HepG2 (cell line): ENCODE data around the gene HSPA1L. TPM values are rescaled to one million over a fixed set of nuclear protein-coding genes. Genes with fewer than 3 reads are reported as not detected.

Experiments
- ATAC-seq: fragments of 200-7000 bp; cut with Tn5 transposase; 3 replicates; pipeline ENCODE4 v1.9.1; 2020; ENCODE audit warnings: mild to moderate bottlenecking, moderate library complexity
- BruUV-seq: library from RNA; stranded (reverse); fragments of 400-500 nt; replicated peaks from 2 replicates; lab custom pipeline; 2021; lab: Mats Ljungman, UMichigan
- CTCF ChIA-PET: fragments of 300-600 bp; formaldehyde crosslinking; extraction: SDS; loops from one replicate; lab custom pipeline; 2021; ENCODE audit warnings: low total read pairs, inconsistent platforms, low intra/inter-chr PET ratio; lab: Yijun Ruan, JAX
- POLR2A ChIA-PET: fragments of 350-600 bp; sonication (Branson Sonifier 250); formaldehyde crosslinking; loops from one replicate; lab custom pipeline; 2020; ENCODE audit warnings: antibody characterized with exemption, inconsistent platforms; lab: Yijun Ruan, JAX
- DNase-seq: peaks from one replicate; pipeline ENCODE4 v3.0.0-alpha.2; 2015; ENCODE audit warnings: low spot score
- FAIRE-seq: peaks from 3 replicates; lab custom pipeline; 2011; peaks lifted over from hg19 to GRCh38; lab: Jason Lieb, UNC
- H2AFZ ChIP-seq: one replicate; pipeline ENCODE4 v1.6.1; 2011; ENCODE audit warnings: low read length, inconsistent platforms
- H3K27ac ChIP-seq: fragments of 300-600 bp; 3 replicates; pipeline ENCODE4 v1.8.0; 2011; ENCODE audit warnings: mixed run types, mild to moderate bottlenecking, mixed read lengths, low read length, inconsistent platforms; ENCODE audit not compliant: insufficient read depth; ENCODE audit errors: extremely low read length
- H3K27me3 ChIP-seq, 2 experiments: fragments of 200-600 bp in 1 of 2; 2 replicates in 1 of 2; 3 replicates in 1 of 2; pipeline versions ENCODE4 v1.6.0 to v1.8.0; 2011; ENCODE audit warnings: low read length in 2 of 2, mild to moderate bottlenecking in 2 of 2, moderate library complexity in 2 of 2, inconsistent platforms in 1 of 2; ENCODE audit not compliant: insufficient read depth in 2 of 2, control insufficient read depth in 1 of 2
- H3K36me3 ChIP-seq, 2 experiments: fragments of 200-600 bp in 1 of 2; replicated peaks in 1 of 2; 2 replicates in 1 of 2; 3 replicates in 1 of 2; pipeline versions ENCODE4 v1.5.1 to v1.8.0; 2011; ENCODE audit warnings: low read length in 2 of 2, inconsistent platforms in 1 of 2; ENCODE audit not compliant: insufficient read depth in 2 of 2, control insufficient read depth in 1 of 2
- H3K4me1 ChIP-seq: 2 replicates; pipeline ENCODE4 v1.5.1; 2012; ENCODE audit warnings: low read length, inconsistent platforms; ENCODE audit not compliant: insufficient read depth
- H3K4me2 ChIP-seq: 2 replicates; pipeline ENCODE4 v1.6.0; 2011; ENCODE audit warnings: low read depth, low read length, inconsistent platforms
- H3K4me3 ChIP-seq, 3 experiments: fragments of 200-600 bp in 1 of 3; sonication (generic), shearing (Covaris generic) in 1 of 3; replicated peaks in 1 of 3; 2 replicates each; pipeline ENCODE4 v1.5.1; 2011 to 2016; ENCODE audit warnings: low read length in 3 of 3, inconsistent platforms in 2 of 3, low read depth in 2 of 3, mild to moderate bottlenecking in 2 of 3, control low read depth in 1 of 3, mixed read lengths in 1 of 3; ENCODE audit not compliant: insufficient read depth in 1 of 3
- H3K79me2 ChIP-seq: one replicate; pipeline ENCODE4 v1.6.1; 2011; ENCODE audit warnings: low read length, inconsistent platforms; ENCODE audit not compliant: insufficient read depth
- H3K9ac ChIP-seq: 2 replicates; pipeline ENCODE4 v1.6.0; 2011; ENCODE audit warnings: mild to moderate bottlenecking, low read depth, low read length, inconsistent platforms; ENCODE audit not compliant: insufficient read depth
- H3K9me3 ChIP-seq: 2 replicates; pipeline ENCODE4 v1.5.1; 2012; ENCODE audit warnings: mild to moderate bottlenecking, low read length
- H4K20me1 ChIP-seq: 2 replicates; pipeline ENCODE4 v1.6.0; 2011; ENCODE audit warnings: inconsistent platforms, mild to moderate bottlenecking, low read length, moderate library complexity; ENCODE audit not compliant: insufficient read depth
- ARID4A ChIP-seq: sonication (generic); formaldehyde crosslinking; IDR thresholded peaks from 2 replicates; pipeline ENCODE4 v1.5.0; 2020; ENCODE audit warnings: mild to moderate bottlenecking, missing genetic modification reagents, borderline replicate concordance
- CHD2 ChIP-seq: IDR thresholded peaks from 2 replicates; pipeline ENCODE4 v1.6.1; 2011; ENCODE audit warnings: low read depth, low read length, improper control_type of control experiment
- NR2F1 ChIP-seq, 2 experiments: fragments of 450-650 bp in 1 of 2; formaldehyde crosslinking in 1 of 2; IDR thresholded peaks; 2 replicates each; pipeline versions ENCODE4 v1.5.0 to v1.6.1; 2016 to 2020; ENCODE audit warnings: mild to moderate bottlenecking in 1 of 2, missing compliant biosample characterization in 1 of 2, missing genetic modification reagents in 1 of 2, moderate library complexity in 1 of 2
- PHB2 ChIP-seq: fragments of 450-650 bp; IDR thresholded peaks from 2 replicates; pipeline ENCODE4 v1.6.1; 2018; ENCODE audit not compliant: partially characterized antibody
- REXO4 ChIP-seq: sonication (generic); formaldehyde crosslinking; IDR thresholded peaks from 2 replicates; pipeline ENCODE4 v1.8.0; 2022; ENCODE audit warnings: missing genetic modification reagents, mild to moderate bottlenecking, borderline replicate concordance
- SATB2 ChIP-seq: sonication (generic); formaldehyde crosslinking; IDR thresholded peaks from 2 replicates; pipeline ENCODE4 v1.5.0; 2020; ENCODE audit warnings: missing genetic modification reagents
- SOX6 ChIP-seq, 2 experiments: fragments of 450-650 bp in 1 of 2; sonication (generic) in 1 of 2; formaldehyde crosslinking in 1 of 2; IDR thresholded peaks; 2 replicates each; pipeline versions ENCODE4 v1.4.0 to v1.6.1; 2017 to 2020; ENCODE audit warnings: antibody characterized with exemption in 1 of 2, mild to moderate bottlenecking in 1 of 2, missing genetic modification reagents in 1 of 2
- ZNF251 ChIP-seq: sonication (generic); formaldehyde crosslinking; IDR thresholded peaks from 2 replicates; pipeline ENCODE4 v1.9.0; 2021; ENCODE audit warnings: mild to moderate bottlenecking, missing genetic modification reagents
- ZNF253 ChIP-seq: sonication (generic); formaldehyde crosslinking; IDR thresholded peaks from 2 replicates; pipeline ENCODE4 v1.8.0; 2022; ENCODE audit warnings: mild to moderate bottlenecking, missing genetic modification reagents, borderline replicate concordance
- ZSCAN25 ChIP-seq: sonication (generic); formaldehyde crosslinking; IDR thresholded peaks from 2 replicates; pipeline ENCODE4 v1.8.0; 2022; ENCODE audit warnings: mild to moderate bottlenecking, missing genetic modification reagents
- ZSCAN5A ChIP-seq: sonication (generic); formaldehyde crosslinking; IDR thresholded peaks from 2 replicates; pipeline ENCODE4 v1.8.0; 2022; ENCODE audit warnings: mild to moderate bottlenecking, missing genetic modification reagents, borderline replicate concordance
- ZZZ3 ChIP-seq: sonication (generic); formaldehyde crosslinking; IDR thresholded peaks from 2 replicates; pipeline ENCODE4 v1.4.0; 2020; ENCODE audit warnings: missing genetic modification reagents, mild to moderate bottlenecking, borderline replicate concordance
- WGBS: methylation state at CpG from one replicate; pipeline ENCODE4 v1.1.6; 2017; ENCODE audit warnings: low lambda C conversion rate; 5-methylcytosine and 5-hydroxymethylcytosine counted together
- in situ Hi-C: cut with HindIII; loops from 2 replicates; pipeline ENCODE4 v1.10.0; 2017; ENCODE audit warnings: low pct_unique_long_range_greater_than_20kb; ENCODE audit not compliant: extremely low pct_ligation_motif_present
- intact Hi-C: fragments of 100-400 bp; cut with micrococcal nuclease; formaldehyde crosslinking; loops from one replicate; pipeline ENCODE4 v1.10.0; 2022; ENCODE audit not compliant: unreplicated experiment
- polyA plus RNA-seq, 8 experiments: library from polyadenylated mRNA; depleted of rRNA in 3 of 8; stranded (reverse) in 7 of 8; unstranded in 1 of 8; fragments of >200 nt; fragmentation: Illumina TruSeq in 4 of 8; extraction: Trizol in 4 of 8; gene quantifications; 2 replicates each; pipeline versions ENCODE4 v1.2.1 to v1.2.3, GENCODE V29; 2011 to 2016; ENCODE audit warnings: low read depth in 4 of 8, missing spikeins in 1 of 8, mixed read lengths in 1 of 8; ENCODE audit not compliant: insufficient read depth in 1 of 8
- total RNA-seq, 5 experiments: library from RNA; depleted of rRNA; stranded (reverse); fragments of >200 nt; fragmentation: Illumina TruSeq; extraction: Trizol; gene quantifications; 2 replicates each; pipeline ENCODE4 v1.2.3, GENCODE V29; 2016; ENCODE audit warnings: low read depth in 1 of 5
- TF ChIP-seq, protein P1 (sequence below): sonication (generic); formaldehyde crosslinking; IDR thresholded peaks from 2 replicates; pipeline ENCODE4 v1.4.0; 2020; ENCODE audit warnings: missing genetic modification reagents
- TF ChIP-seq, protein P2 (sequence below), 2 experiments: sonication (generic) in 1 of 2; formaldehyde crosslinking in 1 of 2; IDR thresholded peaks; 2 replicates each; pipeline versions ENCODE4 v1.4.0 to v1.6.1; 2018 to 2020; ENCODE audit warnings: missing genetic modification reagents in 2 of 2, borderline replicate concordance in 1 of 2, low read depth in 1 of 2, mild to moderate bottlenecking in 1 of 2, missing biosample characterization in 1 of 2

Gene HSPA1L
- total and polyA plus RNA-seq, 2 of the 13 experiments (the other 11 are each of a cell fraction or from before 2014, with no cell fraction given) = 0.55 to 1.0 TPM

DNA sequence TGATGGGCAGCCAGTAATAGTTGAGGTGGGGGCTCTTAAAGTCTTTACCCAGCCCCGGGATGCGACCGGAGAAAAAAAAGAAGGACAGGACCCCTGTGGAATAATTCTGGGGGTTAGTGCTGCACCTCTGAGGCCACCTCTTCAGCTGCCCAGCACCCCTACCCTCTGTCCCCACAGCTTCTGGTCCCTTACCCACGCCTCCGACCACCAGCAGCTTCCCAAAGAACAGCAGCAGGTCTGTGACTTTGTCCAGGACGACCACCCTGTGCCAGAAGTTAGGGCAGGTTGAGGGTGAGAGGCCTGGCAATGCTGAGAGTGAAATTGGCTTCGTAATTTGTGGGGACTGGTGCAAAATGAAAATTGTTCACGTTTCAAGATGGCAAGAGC lies 49.7 kb upstream of the HSPA1L start:
- H3K4me1 ChIP-seq = peaks cover 64% of the 10 kb centered on the region
- BruUV-seq = no TSS peak
- H3K36me3 ChIP-seq = peaks cover 0 to 14% of the 10 kb centered on the region in 2 experiments; a peak in 4 of 5 replicates
- ChIA-PET CTCF (no interaction called here), POLR2A (interaction anchor here (0.6 to 5.4 kb wide), 37 partner anchors 8 to 263 kb away, joined by 3 to 264 read pairs (median 6); partner anchors contain the start of genes ATF6B, BAG6, CFB and CLIC1)
- no peak for ATAC-seq
- H3K27me3 ChIP-seq = no peaks in the 10 kb centered on the region; a peak in 1 of 5 replicates
- H3K9ac ChIP-seq = peak overlapping the region; percentile 77
- no peaks in the 10 kb centered on the region for H4K20me1 ChIP-seq
- peak overlapping the region; percentile 92 for H3K27ac ChIP-seq
- DNase-seq = no peak
- peaks cover 34% of the 10 kb centered on the region for H3K79me2 ChIP-seq
- no peak for FAIRE-seq
- no peaks in the 10 kb centered on the region for H3K9me3 ChIP-seq
- H3K4me3 ChIP-seq = peak overlapping the region; percentile 62 to 99 (median 73)
- WGBS = 1% methylated on average over 8 of the region's 8 CpGs
- peak overlapping the region; percentile 16 for H2AFZ ChIP-seq
- in situ Hi-C loops (no loop called here), intact Hi-C loops (loop anchor here (1.0 to 2.0 kb wide), 2 partner anchors 12 to 32 kb away; partner anchors contain the start of gene EHMT2)
- peak overlapping the region; percentile 99 for H3K4me2 ChIP-seq
- no peak for TF ChIP-seq ZSCAN5A (CRISPR knock-in tag)
- TF ChIP-seq ZNF251 (CRISPR knock-in tag) = 0 out of 2 replicates have a peak, but pooled peaks have one; percentile 34
- no peak for TF ChIP-seq ZZZ3 (CRISPR knock-in tag)
- no peak for TF ChIP-seq REXO4 (CRISPR knock-in tag)
- TF ChIP-seq, protein P1, sequence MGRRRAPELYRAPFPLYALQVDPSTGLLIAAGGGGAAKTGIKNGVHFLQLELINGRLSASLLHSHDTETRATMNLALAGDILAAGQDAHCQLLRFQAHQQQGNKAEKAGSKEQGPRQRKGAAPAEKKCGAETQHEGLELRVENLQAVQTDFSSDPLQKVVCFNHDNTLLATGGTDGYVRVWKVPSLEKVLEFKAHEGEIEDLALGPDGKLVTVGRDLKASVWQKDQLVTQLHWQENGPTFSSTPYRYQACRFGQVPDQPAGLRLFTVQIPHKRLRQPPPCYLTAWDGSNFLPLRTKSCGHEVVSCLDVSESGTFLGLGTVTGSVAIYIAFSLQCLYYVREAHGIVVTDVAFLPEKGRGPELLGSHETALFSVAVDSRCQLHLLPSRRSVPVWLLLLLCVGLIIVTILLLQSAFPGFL (CRISPR knock-in tag) = no peak
- no peak for TF ChIP-seq CHD2
- no peak for TF ChIP-seq ARID4A
- TF ChIP-seq PHB2 = no peak
- TF ChIP-seq, protein P2, sequence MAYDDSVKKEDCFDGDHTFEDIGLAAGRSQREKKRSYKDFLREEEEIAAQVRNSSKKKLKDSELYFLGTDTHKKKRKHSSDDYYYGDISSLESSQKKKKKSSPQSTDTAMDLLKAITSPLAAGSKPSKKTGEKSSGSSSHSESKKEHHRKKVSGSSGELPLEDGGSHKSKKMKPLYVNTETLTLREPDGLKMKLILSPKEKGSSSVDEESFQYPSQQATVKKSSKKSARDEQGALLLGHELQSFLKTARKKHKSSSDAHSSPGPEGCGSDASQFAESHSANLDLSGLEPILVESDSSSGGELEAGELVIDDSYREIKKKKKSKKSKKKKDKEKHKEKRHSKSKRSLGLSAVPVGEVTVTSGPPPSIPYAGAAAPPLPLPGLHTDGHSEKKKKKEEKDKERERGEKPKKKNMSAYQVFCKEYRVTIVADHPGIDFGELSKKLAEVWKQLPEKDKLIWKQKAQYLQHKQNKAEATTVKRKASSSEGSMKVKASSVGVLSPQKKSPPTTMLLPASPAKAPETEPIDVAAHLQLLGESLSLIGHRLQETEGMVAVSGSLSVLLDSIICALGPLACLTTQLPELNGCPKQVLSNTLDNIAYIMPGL (CRISPR knock-in tag; IDR thresholded peaks at IDR 0.05; ENCODE audit: borderline replicate concordance in 1 of 2, low read depth in 1 of 2) = peak in 1 of 2 experiments; percentile 55; a peak in 1 of 4 replicates
- TF ChIP-seq ZSCAN25 (CRISPR knock-in tag) = 0 out of 2 replicates have a peak, but pooled peaks have one; percentile 30
- TF ChIP-seq ZNF253 (CRISPR knock-in tag) = no peak
- TF ChIP-seq NR2F1 (CRISPR knock-in tag; IDR thresholded peaks at IDR 0.05) = no peak
- TF ChIP-seq SATB2 = no peak
- no peak for TF ChIP-seq SOX6 (IDR thresholded peaks at IDR 0.05)
- TF ChIP-seq SOX6 (CRISPR knock-in tag; IDR thresholded peaks at IDR 0.05) = no peak
